ENCODE results near the gene NDUFC1. TPM values are rescaled to one million over a fixed set of nuclear protein-coding genes. Genes with fewer than 3 reads are reported as not detected.

The NDUFC1 gene
- total RNA-seq, 2 experiments from 2014 or later, result 35.7 to 36.1 TPM

DNA sequence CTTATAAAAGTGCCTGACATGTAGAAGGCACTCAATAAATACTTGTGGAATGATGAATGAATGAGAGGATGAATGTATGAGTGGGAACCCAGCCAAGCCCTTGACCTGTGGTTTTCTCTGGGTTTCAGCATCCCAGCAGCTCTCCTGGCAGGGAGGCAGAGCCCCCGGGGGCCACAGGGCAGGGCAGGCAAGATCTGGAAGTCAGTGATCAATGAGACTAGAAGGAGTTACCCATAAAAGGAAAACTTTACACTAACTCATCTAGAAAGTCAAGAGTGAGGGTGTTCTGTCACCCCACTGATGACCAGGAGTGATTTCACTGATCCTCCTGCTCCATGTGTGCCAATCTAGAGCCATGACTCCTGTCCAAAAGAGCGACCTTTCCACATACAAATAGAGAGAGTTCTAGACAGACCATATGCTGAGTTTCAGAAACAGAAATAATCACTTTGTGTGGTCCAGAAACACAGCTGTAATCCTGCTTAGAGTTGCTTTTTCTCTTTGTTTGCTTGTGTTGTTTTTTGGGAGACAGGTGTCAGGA is 59.7 kb downstream of the NDUFC1 start:
- H3K36me3 Mint-ChIP-seq (ENCODE audit: low read depth), result no peaks in the 10 kb centered on the region
- no peak overlapping the region for H3K27ac Mint-ChIP-seq
- H3K27me3 Mint-ChIP-seq, result no peaks in the 10 kb centered on the region
- POLR2A ChIA-PET, result no interaction called here
- peaks cover 2% of the 10 kb centered on the region for H3K4me1 Mint-ChIP-seq
- peaks cover 2% of the 10 kb centered on the region for H3K9me3 Mint-ChIP-seq
- no peak for DNase-seq
- H3K4me3 Mint-ChIP-seq, result no peak overlapping the region
- CTCF ChIA-PET, result interaction anchor here (0.7 to 1.3 kb wide), 2 partner anchors 78 to 209 kb away, joined by 3 to 4 read pairs; no protein-coding TSS in a partner anchor

GRCh38 chr4:139241784-139242151 is 60.5 kb downstream of the NDUFC1 start:
- ChIA-PET CTCF (interaction anchor here (1.8 kb wide), 1 partner anchor 142 kb away, joined by 4 read pairs; no protein-coding TSS in a partner anchor), POLR2A (no interaction called here)
- H3K4me3 Mint-ChIP-seq, result no peak overlapping the region
- H3K36me3 Mint-ChIP-seq (ENCODE audit: low read depth), result no peaks in the 10 kb centered on the region
- H3K9me3 Mint-ChIP-seq, result peaks cover 2% of the 10 kb centered on the region
- H3K27me3 Mint-ChIP-seq, result no peaks in the 10 kb centered on the region
- no peak for DNase-seq
- peaks cover 2% of the 10 kb centered on the region for H3K4me1 Mint-ChIP-seq
- no peak overlapping the region for H3K27ac Mint-ChIP-seq

DNA sequence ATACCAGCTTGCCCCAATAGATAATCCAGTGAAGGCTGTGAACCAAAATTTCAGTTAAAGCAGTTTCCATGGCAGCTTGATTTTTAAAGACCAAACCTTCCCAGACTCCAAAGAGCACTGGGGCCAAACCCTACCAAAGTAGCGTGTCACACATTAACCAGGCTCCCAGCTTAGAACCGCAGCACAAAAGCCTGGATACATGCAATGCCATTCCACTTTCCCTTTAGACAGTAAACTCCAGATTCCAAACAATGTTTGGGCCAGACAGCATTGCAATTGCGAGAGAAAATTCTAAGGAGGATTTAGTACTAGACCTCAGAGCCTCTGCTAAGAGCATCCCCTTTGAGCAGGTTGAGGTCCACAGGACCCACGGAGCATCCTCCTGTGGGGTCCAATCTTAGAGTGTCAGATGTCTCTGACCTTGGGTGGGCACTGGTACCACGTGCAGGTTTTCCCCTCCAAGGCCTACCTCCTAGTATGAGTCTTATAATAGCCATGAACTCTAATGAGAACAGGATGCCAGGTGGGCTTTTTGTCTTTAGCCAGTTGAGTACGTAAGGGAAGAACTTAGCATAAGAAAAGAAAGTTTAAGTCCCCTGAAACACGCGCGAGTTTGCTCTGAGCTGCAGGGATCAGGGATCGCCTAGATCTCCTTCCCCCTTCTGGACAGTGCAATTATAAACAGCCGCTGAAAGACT is 61.0 kb downstream of the NDUFC1 start:
- ChIA-PET CTCF (interaction anchor here (1.8 kb wide), 1 partner anchor 141 kb away, joined by 4 read pairs; no protein-coding TSS in a partner anchor), POLR2A (no interaction called here)
- H3K27ac Mint-ChIP-seq, result no peak overlapping the region
- no peak for DNase-seq
- H3K4me1 Mint-ChIP-seq, result peaks cover 2% of the 10 kb centered on the region
- H3K27me3 Mint-ChIP-seq, result no peaks in the 10 kb centered on the region
- H3K36me3 Mint-ChIP-seq (ENCODE audit: low read depth), result no peaks in the 10 kb centered on the region
- H3K4me3 Mint-ChIP-seq, result no peak overlapping the region
- peaks cover 2% of the 10 kb centered on the region for H3K9me3 Mint-ChIP-seq

Other genes with a start within 250 kb of the NDUFC1 start
- gene ELF2, start 125.3 kb downstream of the NDUFC1 start, total RNA-seq, result 10 to 100 TPM; 35.2 to 39.5 TPM
- gene MGARP, start 22.3 kb downstream of the NDUFC1 start, total RNA-seq, result not detected
- 10 to 100 TPM; 45.7 to 52.5 TPM for gene NAA15, start 972 bp downstream of the NDUFC1 start, total RNA-seq
- 1 to 10 TPM; 7.0 to 7.6 TPM for gene RAB33B, start 151.6 kb upstream of the NDUFC1 start, total RNA-seq